ENCODE data around the gene PRPF40A.

DNA sequence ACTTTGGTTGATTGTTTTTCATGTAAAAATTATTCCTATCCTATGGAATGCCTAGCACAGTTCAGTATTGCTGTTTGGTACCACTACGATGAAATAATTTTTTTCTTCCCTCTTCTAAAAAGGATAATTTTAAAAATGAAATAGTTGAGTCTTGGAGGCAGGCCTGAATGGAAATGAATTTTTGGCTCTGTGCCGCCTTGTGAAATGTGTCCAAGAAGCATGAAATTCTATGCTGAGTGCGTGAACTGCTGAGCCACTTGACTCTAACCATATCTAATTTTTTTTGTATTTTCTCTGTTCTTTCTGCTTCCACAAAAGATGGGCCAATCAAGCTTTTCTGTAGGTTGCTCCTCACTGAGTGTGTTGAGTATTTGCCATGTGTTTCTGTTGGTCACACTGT is 95.0 kb downstream of the PRPF40A start:
- TF ChIP-seq POLR2A (IDR thresholded peaks at IDR 0.05), result no peak
- TF ChIP-seq, protein P1, sequence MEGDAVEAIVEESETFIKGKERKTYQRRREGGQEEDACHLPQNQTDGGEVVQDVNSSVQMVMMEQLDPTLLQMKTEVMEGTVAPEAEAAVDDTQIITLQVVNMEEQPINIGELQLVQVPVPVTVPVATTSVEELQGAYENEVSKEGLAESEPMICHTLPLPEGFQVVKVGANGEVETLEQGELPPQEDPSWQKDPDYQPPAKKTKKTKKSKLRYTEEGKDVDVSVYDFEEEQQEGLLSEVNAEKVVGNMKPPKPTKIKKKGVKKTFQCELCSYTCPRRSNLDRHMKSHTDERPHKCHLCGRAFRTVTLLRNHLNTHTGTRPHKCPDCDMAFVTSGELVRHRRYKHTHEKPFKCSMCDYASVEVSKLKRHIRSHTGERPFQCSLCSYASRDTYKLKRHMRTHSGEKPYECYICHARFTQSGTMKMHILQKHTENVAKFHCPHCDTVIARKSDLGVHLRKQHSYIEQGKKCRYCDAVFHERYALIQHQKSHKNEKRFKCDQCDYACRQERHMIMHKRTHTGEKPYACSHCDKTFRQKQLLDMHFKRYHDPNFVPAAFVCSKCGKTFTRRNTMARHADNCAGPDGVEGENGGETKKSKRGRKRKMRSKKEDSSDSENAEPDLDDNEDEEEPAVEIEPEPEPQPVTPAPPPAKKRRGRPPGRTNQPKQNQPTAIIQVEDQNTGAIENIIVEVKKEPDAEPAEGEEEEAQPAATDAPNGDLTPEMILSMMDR (IDR thresholded peaks at IDR 0.05), result no peak
- TF ChIP-seq POLR2AphosphoS5 (IDR thresholded peaks at IDR 0.05), result no peak
- no peak for TF ChIP-seq EP300 (IDR thresholded peaks at IDR 0.05)

Data from gastroesophageal sphincter (tissue), 3 donors.